GM12878 (cell line): ENCODE measurements around the gene MAN1A1.

Source experiments
- CHD4 ChIP-seq: fragments of 200-600 bp; sonication (generic); IDR thresholded peaks from 2 replicates; pipeline ENCODE4 v1.6.1; 2016; ENCODE audit warnings: mild to moderate bottlenecking
- TF ChIP-seq, protein P1 (sequence below): IDR thresholded peaks from 2 replicates; pipeline ENCODE4 v1.6.1; 2011; ENCODE audit warnings: low read depth, low read length, improper control_type of control experiment, borderline replicate concordance

DNA sequence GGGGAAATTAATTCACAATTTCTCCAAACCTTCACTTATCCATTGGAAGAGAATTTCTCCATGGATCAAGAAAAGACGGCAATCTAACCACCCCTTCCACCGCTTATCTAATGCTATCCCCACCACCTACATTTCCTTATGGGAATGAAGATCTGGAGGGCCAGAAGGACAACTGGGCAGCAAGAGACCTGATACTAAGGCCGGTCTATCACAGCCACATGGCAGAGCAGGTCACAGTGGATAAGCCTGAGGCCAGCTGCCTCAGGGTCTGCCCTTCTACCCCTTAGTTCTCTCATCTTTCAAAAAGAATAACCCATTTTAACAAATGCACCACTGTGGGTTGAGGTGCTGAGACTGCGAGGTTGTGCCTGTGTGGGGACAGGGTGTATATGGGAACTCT, 37.1 kb downstream of the MAN1A1 start:
- TF ChIP-seq, protein P1, sequence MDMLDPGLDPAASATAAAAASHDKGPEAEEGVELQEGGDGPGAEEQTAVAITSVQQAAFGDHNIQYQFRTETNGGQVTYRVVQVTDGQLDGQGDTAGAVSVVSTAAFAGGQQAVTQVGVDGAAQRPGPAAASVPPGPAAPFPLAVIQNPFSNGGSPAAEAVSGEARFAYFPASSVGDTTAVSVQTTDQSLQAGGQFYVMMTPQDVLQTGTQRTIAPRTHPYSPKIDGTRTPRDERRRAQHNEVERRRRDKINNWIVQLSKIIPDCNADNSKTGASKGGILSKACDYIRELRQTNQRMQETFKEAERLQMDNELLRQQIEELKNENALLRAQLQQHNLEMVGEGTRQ: no peak
- TF ChIP-seq CHD4: no peak
